Fibroblast of lung (primary cell): ENCODE results near the gene CFAP46. TPM values are rescaled to one million over a fixed set of nuclear protein-coding genes. Genes with fewer than 3 reads are reported as not detected.

Source experiments
- DNase-seq, 2 donors: peaks; one replicate each; pipeline versions ENCODE4 v3.0.0 to v3.0.0-alpha.2; 2010; ENCODE audit warnings: low read depth in 2 of 2
- H2AFZ ChIP-seq: 2 replicates; pipeline ENCODE4 v1.5.1; 2012; ENCODE audit warnings: low read length, control low read depth, inconsistent platforms
- H3K27ac ChIP-seq: 2 replicates; pipeline ENCODE4 v1.5.1; 2011; ENCODE audit warnings: low read length, control low read depth; ENCODE audit not compliant: insufficient read depth
- H3K27me3 ChIP-seq: 2 replicates; pipeline ENCODE4 v1.5.1; 2011; ENCODE audit warnings: mild to moderate bottlenecking, low read length; ENCODE audit not compliant: control insufficient read depth, insufficient read depth
- H3K36me3 ChIP-seq: 2 replicates; pipeline ENCODE4 v1.5.1; 2011; ENCODE audit warnings: low read length; ENCODE audit not compliant: control insufficient read depth, insufficient read depth
- H3K4me1 ChIP-seq: 2 replicates; pipeline ENCODE4 v1.5.1; 2011; ENCODE audit warnings: low read length; ENCODE audit not compliant: control insufficient read depth, insufficient read depth; ENCODE audit errors: extremely low read depth
- H3K4me2 ChIP-seq: 2 replicates; pipeline ENCODE4 v1.5.1; 2011; ENCODE audit warnings: low read length, control low read depth; ENCODE audit not compliant: insufficient read depth; ENCODE audit errors: extremely low read depth
- H3K4me3 ChIP-seq, 4 experiments: fragments of 200-600 bp in 1 of 4; sonication (generic) in 1 of 4; replicated peaks in 1 of 4; 2 replicates each; pipeline ENCODE4 v1.5.1; 2011 to 2016; ENCODE audit warnings: low read length in 4 of 4, low read depth in 3 of 4, mild to moderate bottlenecking in 3 of 4, control low read depth in 2 of 4, inconsistent platforms in 1 of 4, mixed read lengths in 1 of 4; ENCODE audit not compliant: insufficient read depth in 1 of 4; ENCODE audit errors: control extremely low read depth in 1 of 4
- H3K79me2 ChIP-seq: 2 replicates; pipeline ENCODE4 v1.5.1; 2012; ENCODE audit warnings: mild to moderate bottlenecking, low read length, inconsistent platforms; ENCODE audit not compliant: control insufficient read depth, insufficient read depth
- H3K9ac ChIP-seq: 2 replicates; pipeline ENCODE4 v1.5.1; 2011; ENCODE audit warnings: mild to moderate bottlenecking, low read length, control low read depth; ENCODE audit not compliant: insufficient read depth
- H3K9me3 ChIP-seq: 2 replicates; pipeline ENCODE4 v1.5.1; 2012; ENCODE audit warnings: low read depth, low read length; ENCODE audit not compliant: control insufficient read depth, insufficient read depth
- H4K20me1 ChIP-seq: 2 replicates; pipeline ENCODE4 v1.5.1; 2011; ENCODE audit warnings: low read length; ENCODE audit not compliant: control insufficient read depth, insufficient read depth; ENCODE audit errors: extremely low read depth
- CTCF ChIP-seq, 2 donors: IDR thresholded peaks in 1 of 2; conservative IDR thresholded peaks in 1 of 2; 1 replicate in 1 of 2; 2 replicates in 1 of 2; pipeline ENCODE4 v1.5.1; 2011 to 2012; ENCODE audit warnings: low read length in 2 of 2, control low read depth in 1 of 2, inconsistent platforms in 1 of 2, low read depth in 1 of 2, mild to moderate bottlenecking in 1 of 2
- EZH2 ChIP-seq: IDR thresholded peaks from 2 replicates; pipeline ENCODE4 v1.5.1; 2012; ENCODE audit warnings: low read length, control low read depth, mild to moderate bottlenecking; ENCODE audit errors: missing control alignments
- polyA plus RNA-seq, 2 donors: library from polyadenylated mRNA; depleted of rRNA in 1 of 2; stranded (reverse) in 1 of 2; unstranded in 1 of 2; fragments of >200 nt; gene quantifications; 2 replicates each; pipeline ENCODE4 v1.2.1, GENCODE V29; 2011 to 2012; ENCODE audit warnings: missing spikeins in 1 of 2
- total RNA-seq: library from RNA; depleted of rRNA; stranded (reverse); fragments of >200 nt; gene quantifications from 2 replicates; pipeline ENCODE4 v1.2.1, GENCODE V29; 2014

CFAP46 gene
- total and polyA plus RNA-seq, 2 donors (not counting 1 experiment from before 2014, with no cell fraction given) = 0.25 to 0.66 TPM

GRCh38 chr10:132985546-132985900 lies 43.2 kb upstream of the CFAP46 start:
- Histone ChIP-seq H3K9me3 (no peaks in the 10 kb centered on the region), H3K4me2 (no peak overlapping the region), H2AFZ (no peak overlapping the region), H3K4me3 (no peak overlapping the region), H3K27me3 (no peaks in the 10 kb centered on the region), H3K4me1 (no peaks in the 10 kb centered on the region), H3K27ac (no peak overlapping the region), H3K9ac (no peak overlapping the region), H4K20me1 (no peaks in the 10 kb centered on the region), H3K79me2 (no peaks in the 10 kb centered on the region), H3K36me3 (no peaks in the 10 kb centered on the region)
- no peak for TF ChIP-seq EZH2
- TF ChIP-seq CTCF (conservative IDR thresholded peaks at IDR 0.05 in 1 of 2, IDR thresholded peaks at IDR 0.05 in 1 of 2; ENCODE audit: low read depth in 1 of 2, low read length in 2 of 2) = no peak
- DNase-seq = no peak

- no peaks in the 10 kb centered on the region for H3K27me3 ChIP-seq
- H3K36me3 ChIP-seq = no peaks in the 10 kb centered on the region
- H3K9ac ChIP-seq = no peak overlapping the region
- no peaks in the 10 kb centered on the region for H3K9me3 ChIP-seq
- H2AFZ ChIP-seq = no peak overlapping the region
- no peak overlapping the region for H3K4me3 ChIP-seq
- H3K4me1 ChIP-seq = no peaks in the 10 kb centered on the region
- H3K27ac ChIP-seq = no peak overlapping the region
- TF ChIP-seq CTCF (conservative IDR thresholded peaks at IDR 0.05 in 1 of 2, IDR thresholded peaks at IDR 0.05 in 1 of 2; ENCODE audit: low read depth in 1 of 2, low read length in 2 of 2) (no peak), EZH2 (no peak)
- H3K79me2 ChIP-seq = no peaks in the 10 kb centered on the region
- H3K4me2 ChIP-seq = no peak overlapping the region
- no peak for DNase-seq
- H4K20me1 ChIP-seq = no peaks in the 10 kb centered on the region
These were observed 42.6 kb upstream of the CFAP46 start for GRCh38 chr10:132984801-132985545.

GRCh38 chr10:132984008-132984295 lies 41.6 kb upstream of the CFAP46 start:
- H3K4me2 ChIP-seq = no peak overlapping the region
- no peak for TF ChIP-seq EZH2
- no peak overlapping the region for H3K9ac ChIP-seq
- no peak overlapping the region for H2AFZ ChIP-seq
- no peak for DNase-seq
- H3K4me1 ChIP-seq = no peaks in the 10 kb centered on the region
- no peak overlapping the region for H3K27ac ChIP-seq
- H3K9me3 ChIP-seq = no peaks in the 10 kb centered on the region
- H3K27me3 ChIP-seq = no peaks in the 10 kb centered on the region
- H3K36me3 ChIP-seq = no peaks in the 10 kb centered on the region
- H3K4me3 ChIP-seq = no peak overlapping the region
- H3K79me2 ChIP-seq = no peaks in the 10 kb centered on the region
- H4K20me1 ChIP-seq = no peaks in the 10 kb centered on the region
